ENCODE measurements around the gene RHOG.

Gene RHOG

DNA sequence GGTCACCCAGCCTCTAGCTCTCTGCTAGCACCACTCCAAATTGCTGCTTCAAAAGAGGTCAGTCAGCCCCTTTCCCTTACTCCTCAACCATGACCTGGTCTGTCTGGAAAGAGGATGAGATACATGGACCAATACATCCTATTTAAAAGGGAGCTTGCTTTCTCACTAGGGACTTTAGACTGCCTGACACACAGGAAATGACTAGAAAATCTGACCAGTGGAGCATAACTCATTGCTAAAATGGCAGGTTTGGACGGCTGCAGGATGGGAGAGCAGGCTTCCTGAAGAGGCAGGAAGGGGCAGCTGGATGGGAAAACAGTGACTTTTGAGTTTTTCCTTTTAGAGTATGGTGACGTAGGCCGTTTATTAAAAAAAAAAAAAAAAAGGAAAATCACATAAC lies 40.0 kb upstream of the RHOG start:
- ChIA-PET CTCF (interaction anchor here (0.9 to 21.2 kb wide), 5 partner anchors 9 to 192 kb away, joined by 3 to 422 read pairs (median 7); partner anchors contain the start of gene STIM1), POLR2A (interaction anchor here (0.8 kb wide), 1 partner anchor 25 kb away, joined by 3 read pairs; the partner anchor contains the start of gene STIM1)
- TF ChIP-seq, protein P1, sequence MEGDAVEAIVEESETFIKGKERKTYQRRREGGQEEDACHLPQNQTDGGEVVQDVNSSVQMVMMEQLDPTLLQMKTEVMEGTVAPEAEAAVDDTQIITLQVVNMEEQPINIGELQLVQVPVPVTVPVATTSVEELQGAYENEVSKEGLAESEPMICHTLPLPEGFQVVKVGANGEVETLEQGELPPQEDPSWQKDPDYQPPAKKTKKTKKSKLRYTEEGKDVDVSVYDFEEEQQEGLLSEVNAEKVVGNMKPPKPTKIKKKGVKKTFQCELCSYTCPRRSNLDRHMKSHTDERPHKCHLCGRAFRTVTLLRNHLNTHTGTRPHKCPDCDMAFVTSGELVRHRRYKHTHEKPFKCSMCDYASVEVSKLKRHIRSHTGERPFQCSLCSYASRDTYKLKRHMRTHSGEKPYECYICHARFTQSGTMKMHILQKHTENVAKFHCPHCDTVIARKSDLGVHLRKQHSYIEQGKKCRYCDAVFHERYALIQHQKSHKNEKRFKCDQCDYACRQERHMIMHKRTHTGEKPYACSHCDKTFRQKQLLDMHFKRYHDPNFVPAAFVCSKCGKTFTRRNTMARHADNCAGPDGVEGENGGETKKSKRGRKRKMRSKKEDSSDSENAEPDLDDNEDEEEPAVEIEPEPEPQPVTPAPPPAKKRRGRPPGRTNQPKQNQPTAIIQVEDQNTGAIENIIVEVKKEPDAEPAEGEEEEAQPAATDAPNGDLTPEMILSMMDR (IDR thresholded peaks at IDR 0.05; ENCODE audit: control extremely low read depth, extremely low read depth, low read depth, missing control alignments), result no peak
- peak; percentile 45 for DNase-seq (ENCODE audit: extremely low spot score)

DNA sequence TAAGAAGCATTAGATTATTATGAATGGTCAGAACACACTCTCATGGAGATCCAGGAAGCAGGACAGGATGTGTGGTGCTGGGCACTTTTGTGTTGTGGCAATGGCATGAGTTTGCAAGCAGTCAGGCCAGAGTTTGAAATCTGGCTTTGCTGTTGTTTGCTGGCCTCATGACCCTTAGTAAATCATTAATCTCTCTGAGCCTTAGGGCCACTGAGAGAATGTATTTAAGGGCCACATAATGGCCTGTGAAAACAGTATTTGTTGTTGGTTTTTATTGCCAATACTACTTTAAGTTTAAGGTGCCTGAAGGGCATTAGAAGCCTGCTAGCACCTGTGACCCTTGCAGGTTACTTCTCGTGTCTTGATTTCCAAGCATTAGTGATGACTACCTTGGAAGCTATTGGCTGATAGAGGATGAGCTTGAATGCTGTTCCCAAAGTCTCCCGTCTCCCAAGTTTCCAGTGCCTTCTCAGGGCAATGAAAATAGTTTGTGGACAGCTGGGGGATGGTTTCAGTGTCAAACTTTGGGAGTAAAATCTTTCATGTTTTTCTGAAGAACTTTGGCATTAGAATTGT lies 39.3 kb upstream of the RHOG start:
- peak; percentile 35 for DNase-seq (ENCODE audit: extremely low spot score)
- TF ChIP-seq, protein P1 (IDR thresholded peaks at IDR 0.05; ENCODE audit: control extremely low read depth, extremely low read depth, low read depth, missing control alignments), result no peak
- CTCF ChIA-PET, result interaction anchor here (0.9 to 21.2 kb wide), 5 partner anchors 8 to 192 kb away, joined by 3 to 422 read pairs (median 7); partner anchors contain the start of gene STIM1
- POLR2A ChIA-PET, result interaction anchor here (0.8 kb wide), 1 partner anchor 24 kb away, joined by 3 read pairs; the partner anchor contains the start of gene STIM1

DNA sequence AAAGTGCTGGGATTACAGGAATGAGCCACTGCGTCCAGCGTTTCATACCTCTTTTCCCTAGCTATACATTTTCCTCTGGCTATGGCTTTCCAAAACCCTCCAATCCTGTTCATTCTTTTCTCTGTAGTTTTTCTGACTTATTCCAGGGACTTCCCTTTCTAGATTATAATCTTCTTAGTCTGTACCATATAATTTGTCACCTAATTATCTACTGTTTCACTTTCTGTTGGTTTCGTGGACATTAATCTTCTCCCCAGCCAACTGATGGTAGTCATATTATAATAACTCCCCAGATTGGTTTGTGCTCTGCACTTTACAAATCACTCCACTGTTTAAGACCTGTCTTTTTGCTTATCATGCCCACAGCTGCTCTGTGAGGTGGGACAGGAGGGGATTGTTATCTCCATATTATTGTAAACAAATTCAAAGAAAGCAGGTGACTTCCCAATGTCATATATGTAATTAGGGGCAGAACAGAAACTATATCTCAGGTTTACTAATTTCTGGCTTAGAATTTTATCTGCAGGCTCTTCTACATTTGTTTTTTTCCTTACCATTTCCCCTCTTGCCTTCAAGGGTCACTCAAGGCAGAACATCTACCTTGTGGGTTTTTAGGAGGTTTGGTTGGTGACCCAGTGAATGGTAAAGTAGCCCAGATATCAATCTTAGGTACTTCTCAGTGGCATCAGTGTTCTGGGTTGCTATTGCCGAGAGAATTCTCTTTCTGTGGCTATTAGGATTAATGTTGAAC lies 38.6 kb upstream of the RHOG start:
- POLR2A ChIA-PET, result no interaction called here
- TF ChIP-seq, protein P1 (IDR thresholded peaks at IDR 0.05; ENCODE audit: control extremely low read depth, extremely low read depth, low read depth, missing control alignments), result no peak
- peak; percentile 34 for DNase-seq (ENCODE audit: extremely low spot score)
- CTCF ChIA-PET, result interaction anchor here (1.1 to 21.2 kb wide), 8 partner anchors 8 to 194 kb away, joined by 3 to 422 read pairs (median 8); partner anchors contain the start of gene STIM1

DNA sequence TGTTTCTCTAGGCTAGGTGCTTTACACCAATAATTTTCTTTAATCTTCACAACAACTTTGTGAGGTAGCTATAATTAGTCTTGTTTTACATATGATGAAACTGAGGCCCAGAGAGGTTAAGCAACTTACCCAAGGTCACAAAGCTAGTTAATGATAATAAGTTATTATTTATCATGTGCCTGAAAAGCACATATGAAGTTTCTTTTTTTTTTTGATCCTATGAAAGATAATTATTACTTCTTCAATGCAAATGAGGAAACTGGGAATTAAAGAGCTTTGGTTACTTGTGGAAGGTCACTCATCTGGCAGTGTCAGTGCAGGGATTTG lies 37.5 kb upstream of the RHOG start:
- CTCF ChIA-PET, result interaction anchor here (0.9 to 21.2 kb wide), 9 partner anchors 12 to 195 kb away, joined by 3 to 422 read pairs (median 6); partner anchors contain the start of genes RHOG and STIM1
- DNase-seq (ENCODE audit: extremely low spot score), result no peak
- TF ChIP-seq, protein P1 (IDR thresholded peaks at IDR 0.05; ENCODE audit: control extremely low read depth, extremely low read depth, low read depth, missing control alignments), result no peak
- POLR2A ChIA-PET, result interaction anchor here (0.5 kb wide), 1 partner anchor 55 kb away, joined by 3 read pairs; no protein-coding TSS in a partner anchor

DNA sequence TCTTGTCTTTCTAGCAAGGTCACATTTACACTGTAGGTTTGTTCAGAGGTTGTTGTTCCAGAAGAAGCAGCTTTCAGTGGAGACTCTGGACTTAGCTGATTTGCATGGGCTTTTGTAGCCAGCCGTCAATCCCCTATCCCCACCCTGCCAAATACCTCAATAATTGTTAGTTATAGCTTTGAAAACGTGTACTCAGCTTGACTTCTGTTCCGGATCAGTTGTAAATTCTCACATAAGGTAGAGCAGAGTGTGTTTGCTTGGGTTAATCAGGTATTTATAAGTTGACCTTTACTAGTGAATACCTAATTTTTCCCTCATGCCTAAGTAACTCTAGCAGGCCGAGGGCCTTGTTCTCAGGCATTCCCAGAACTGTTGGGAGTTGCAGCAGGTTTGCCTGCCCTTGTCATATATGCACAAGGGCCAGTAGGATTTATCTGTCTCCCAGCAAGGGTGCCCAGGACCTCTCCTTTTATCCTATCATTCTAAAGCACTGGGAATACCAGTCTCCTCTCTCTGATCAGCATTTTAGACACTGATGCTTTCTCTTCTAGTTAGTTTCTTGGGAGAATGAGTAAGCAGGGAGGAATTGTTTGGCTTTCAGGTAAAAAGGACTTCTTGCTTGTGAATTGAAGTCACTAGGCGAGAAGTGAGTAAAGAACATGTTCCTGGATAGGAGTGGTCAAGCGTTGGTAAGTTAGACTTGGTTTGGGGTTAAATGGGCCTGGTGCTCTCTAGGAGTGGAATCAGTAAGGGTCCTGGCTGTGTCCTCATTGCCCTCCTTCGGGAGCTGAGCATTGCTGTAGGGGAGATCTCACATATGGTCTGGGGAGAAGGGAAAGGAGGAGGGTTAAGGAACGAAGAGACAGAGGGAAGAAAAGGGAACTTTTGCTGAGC lies 36.9 kb upstream of the RHOG start:
- POLR2A ChIA-PET, result interaction anchor here (0.5 kb wide), 1 partner anchor 55 kb away, joined by 3 read pairs; no protein-coding TSS in a partner anchor
- no peak for DNase-seq (ENCODE audit: extremely low spot score)
- CTCF ChIA-PET, result interaction anchor here (0.9 to 21.2 kb wide), 10 partner anchors 11 to 196 kb away, joined by 3 to 422 read pairs (median 6); partner anchors contain the start of genes RHOG and STIM1

More for the DNA sequence above, 36.9 kb upstream of the RHOG start:
- TF ChIP-seq, protein P1 (IDR thresholded peaks at IDR 0.05; ENCODE audit: control extremely low read depth, extremely low read depth, low read depth, missing control alignments), result no peak

Measured in GM10248 (cell line).